ENCODE data around the gene PLSCR5.
A peak's percentile ranks its signal among the peaks of the same experiment; 100 is the strongest.

Gene PLSCR5

DNA sequence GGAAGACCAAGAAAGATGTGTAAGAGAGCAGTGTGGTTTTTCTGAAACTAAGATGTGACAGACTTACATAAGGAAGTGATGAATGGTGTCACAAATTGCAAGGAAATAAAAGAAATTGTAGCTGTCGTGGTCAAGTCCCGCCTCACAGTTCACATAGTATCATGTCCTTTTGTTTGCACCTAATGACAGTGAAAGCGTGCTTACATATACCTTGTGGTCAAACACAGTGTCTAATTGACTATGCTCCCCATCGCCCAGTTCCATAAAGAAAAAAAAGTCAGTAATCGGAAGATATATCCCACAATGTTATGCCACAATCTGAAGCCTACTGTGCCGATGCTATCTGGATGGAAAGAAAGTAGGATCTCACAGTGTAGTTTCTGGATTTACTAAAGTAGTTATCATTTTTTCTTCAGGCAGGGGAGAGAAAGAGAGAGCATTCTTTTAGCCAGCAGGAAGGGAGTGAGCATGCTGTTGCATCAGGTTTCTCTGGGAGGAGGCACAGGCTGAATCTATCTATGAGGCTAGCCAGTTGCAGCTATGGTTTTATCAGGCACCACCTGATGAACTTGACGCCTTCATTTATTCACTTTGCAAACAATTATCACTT lies 50.9 kb downstream of the PLSCR5 start:
- no peak for TF ChIP-seq EZH2phosphoT487 (IDR thresholded peaks at IDR 0.05; ENCODE audit: low read depth)
- TF ChIP-seq, protein P1, sequence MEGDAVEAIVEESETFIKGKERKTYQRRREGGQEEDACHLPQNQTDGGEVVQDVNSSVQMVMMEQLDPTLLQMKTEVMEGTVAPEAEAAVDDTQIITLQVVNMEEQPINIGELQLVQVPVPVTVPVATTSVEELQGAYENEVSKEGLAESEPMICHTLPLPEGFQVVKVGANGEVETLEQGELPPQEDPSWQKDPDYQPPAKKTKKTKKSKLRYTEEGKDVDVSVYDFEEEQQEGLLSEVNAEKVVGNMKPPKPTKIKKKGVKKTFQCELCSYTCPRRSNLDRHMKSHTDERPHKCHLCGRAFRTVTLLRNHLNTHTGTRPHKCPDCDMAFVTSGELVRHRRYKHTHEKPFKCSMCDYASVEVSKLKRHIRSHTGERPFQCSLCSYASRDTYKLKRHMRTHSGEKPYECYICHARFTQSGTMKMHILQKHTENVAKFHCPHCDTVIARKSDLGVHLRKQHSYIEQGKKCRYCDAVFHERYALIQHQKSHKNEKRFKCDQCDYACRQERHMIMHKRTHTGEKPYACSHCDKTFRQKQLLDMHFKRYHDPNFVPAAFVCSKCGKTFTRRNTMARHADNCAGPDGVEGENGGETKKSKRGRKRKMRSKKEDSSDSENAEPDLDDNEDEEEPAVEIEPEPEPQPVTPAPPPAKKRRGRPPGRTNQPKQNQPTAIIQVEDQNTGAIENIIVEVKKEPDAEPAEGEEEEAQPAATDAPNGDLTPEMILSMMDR (IDR thresholded peaks at IDR 0.05; ENCODE audit: low read depth, low read length): no peak
- Histone ChIP-seq H3K36me3 (replicated peaks; ENCODE audit: low read depth, low read length) (no peaks in the 10 kb centered on the region), H3K9ac (ENCODE audit: low read length) (no peak overlapping the region), H3K79me2 (ENCODE audit: low read length) (no peaks in the 10 kb centered on the region), H3K4me1 (ENCODE audit: low read length) (peaks cover 30% of the 10 kb centered on the region), H4K20me1 (ENCODE audit: insufficient read depth, low read length) (no peaks in the 10 kb centered on the region), H3K27me3 (ENCODE audit: low read depth, low read length) (no peaks in the 10 kb centered on the region), H2AFZ (ENCODE audit: low read depth, low read length) (no peak overlapping the region), H3K4me2 (ENCODE audit: low read length) (no peak overlapping the region), H3K27ac (ENCODE audit: low read length) (no peak overlapping the region), H3K4me3 (ENCODE audit: low read length) (no peak overlapping the region), H3K9me3 (ENCODE audit: insufficient read depth, low read length) (no peaks in the 10 kb centered on the region)

- no peak overlapping the region for H3K9ac ChIP-seq (ENCODE audit: low read length)
- TF ChIP-seq, protein P1 (IDR thresholded peaks at IDR 0.05; ENCODE audit: low read depth, low read length): no peak
- no peak for TF ChIP-seq EZH2phosphoT487 (IDR thresholded peaks at IDR 0.05; ENCODE audit: low read depth)
- H3K27ac ChIP-seq (ENCODE audit: low read length): no peak overlapping the region
- H3K79me2 ChIP-seq (ENCODE audit: low read length): no peaks in the 10 kb centered on the region
- H3K9me3 ChIP-seq (ENCODE audit: insufficient read depth, low read length): no peaks in the 10 kb centered on the region
- H3K4me1 ChIP-seq (ENCODE audit: low read length): peaks cover 27% of the 10 kb centered on the region
- no peak overlapping the region for H3K4me3 ChIP-seq (ENCODE audit: low read length)
- no peak overlapping the region for H2AFZ ChIP-seq (ENCODE audit: low read depth, low read length)
- peak overlapping the region; percentile 44 for H3K4me2 ChIP-seq (ENCODE audit: low read length)
- H3K36me3 ChIP-seq (replicated peaks; ENCODE audit: low read depth, low read length): no peaks in the 10 kb centered on the region
- no peaks in the 10 kb centered on the region for H3K27me3 ChIP-seq (ENCODE audit: low read depth, low read length)
- H4K20me1 ChIP-seq (ENCODE audit: insufficient read depth, low read length): no peaks in the 10 kb centered on the region
Observed at GRCh38 chr3:146550743-146551510, 54.2 kb downstream of the PLSCR5 start.

DNA sequence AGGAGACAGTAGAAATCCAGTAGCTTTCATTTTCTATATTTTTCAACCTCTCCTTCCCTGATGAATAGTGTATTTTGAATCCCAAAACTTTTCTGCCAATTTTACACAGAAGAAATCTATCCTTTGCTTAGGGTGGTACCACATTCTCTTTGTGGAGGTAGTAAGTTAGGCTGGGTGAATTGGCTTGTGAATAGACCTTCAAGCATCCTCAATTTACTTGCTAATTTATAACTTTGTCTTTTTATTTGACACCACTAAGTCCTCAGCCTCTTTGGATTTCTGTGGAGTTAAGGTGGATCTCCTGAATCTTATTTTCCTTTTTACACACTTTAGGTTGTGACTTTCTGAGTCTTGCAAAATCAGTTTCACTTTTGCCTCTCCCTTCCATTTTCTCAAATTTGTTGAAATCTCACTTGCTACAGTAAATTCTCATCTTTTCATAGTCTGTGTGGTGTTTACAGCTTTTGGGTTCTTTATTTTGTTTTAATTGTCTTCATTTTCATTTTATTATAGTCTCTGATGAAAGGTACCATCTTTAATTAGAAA lies 55.0 kb downstream of the PLSCR5 start:
- H2AFZ ChIP-seq (ENCODE audit: low read depth, low read length): no peak overlapping the region
- no peaks in the 10 kb centered on the region for H4K20me1 ChIP-seq (ENCODE audit: insufficient read depth, low read length)
- no peaks in the 10 kb centered on the region for H3K79me2 ChIP-seq (ENCODE audit: low read length)
- no peaks in the 10 kb centered on the region for H3K27me3 ChIP-seq (ENCODE audit: low read depth, low read length)
- no peak overlapping the region for H3K4me3 ChIP-seq (ENCODE audit: low read length)
- H3K4me1 ChIP-seq (ENCODE audit: low read length): peaks cover 27% of the 10 kb centered on the region
- H3K4me2 ChIP-seq (ENCODE audit: low read length): peak overlapping the region; percentile 19
- no peak overlapping the region for H3K27ac ChIP-seq (ENCODE audit: low read length)
- TF ChIP-seq, protein P1 (IDR thresholded peaks at IDR 0.05; ENCODE audit: low read depth, low read length): no peak
- TF ChIP-seq EZH2phosphoT487 (IDR thresholded peaks at IDR 0.05; ENCODE audit: low read depth): no peak
- H3K9me3 ChIP-seq (ENCODE audit: insufficient read depth, low read length): no peaks in the 10 kb centered on the region
- H3K36me3 ChIP-seq (replicated peaks; ENCODE audit: low read depth, low read length): no peaks in the 10 kb centered on the region
- no peak overlapping the region for H3K9ac ChIP-seq (ENCODE audit: low read length)

GRCh38 chr3:146547235-146547835 lies 57.8 kb downstream of the PLSCR5 start:
- no peak overlapping the region for H3K27ac ChIP-seq (ENCODE audit: low read length)
- no peak overlapping the region for H3K4me2 ChIP-seq (ENCODE audit: low read length)
- H3K9ac ChIP-seq (ENCODE audit: low read length): no peak overlapping the region
- H3K9me3 ChIP-seq (ENCODE audit: insufficient read depth, low read length): no peaks in the 10 kb centered on the region
- no peaks in the 10 kb centered on the region for H3K27me3 ChIP-seq (ENCODE audit: low read depth, low read length)
- no peak overlapping the region for H2AFZ ChIP-seq (ENCODE audit: low read depth, low read length)
- H3K79me2 ChIP-seq (ENCODE audit: low read length): peaks cover 12% of the 10 kb centered on the region
- peaks cover 1% of the 10 kb centered on the region for H3K36me3 ChIP-seq (replicated peaks; ENCODE audit: low read depth, low read length)
- peaks cover 35% of the 10 kb centered on the region for H3K4me1 ChIP-seq (ENCODE audit: low read length)
- no peaks in the 10 kb centered on the region for H4K20me1 ChIP-seq (ENCODE audit: insufficient read depth, low read length)
- H3K4me3 ChIP-seq (ENCODE audit: low read length): no peak overlapping the region
- TF ChIP-seq, protein P1 (IDR thresholded peaks at IDR 0.05; ENCODE audit: low read depth, low read length): no peak
- TF ChIP-seq EZH2phosphoT487 (IDR thresholded peaks at IDR 0.05; ENCODE audit: low read depth): no peak

Measured in OCI-LY3 (cell line).